ENCODE data around the gene KCNT1.
"Not testable (repeated sequence)": the region's sequence is repeated elsewhere in the genome, so short reads cannot be mapped to it uniquely, and the experiment has no call there.

KCNT1 gene

GRCh38 chr9:135701959-135702721, at the start of gene KCNT1:
Gene KCNT1, plus strand, starts transcription at chr9:135702185. Its CDS starts 74 bp downstream, at chr9:135702259.
- peak in 1 of 2 experiments; percentile 35 for DNase-seq

DNA sequence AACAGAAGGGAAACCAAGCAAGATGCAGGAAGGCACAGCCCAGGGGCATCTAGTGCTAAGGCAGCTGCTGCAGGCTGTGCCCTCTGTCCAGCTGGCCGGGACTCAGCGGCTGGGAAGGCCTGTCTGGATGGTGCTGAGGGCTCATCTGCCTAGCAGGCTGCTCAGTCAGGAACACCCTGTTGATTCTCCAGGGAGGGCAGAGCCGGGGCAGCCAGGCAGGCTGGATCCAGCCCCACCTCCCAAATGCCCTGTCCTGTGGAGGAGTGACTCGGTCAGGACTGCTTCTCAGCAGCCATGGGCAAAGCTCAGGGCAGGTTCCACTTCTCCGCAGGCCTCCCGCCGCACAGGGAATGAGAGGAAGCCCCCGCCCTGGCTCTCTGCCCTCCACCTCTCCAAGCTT, 46.7 kb upstream of the KCNT1 start:
- DNase-seq = no peak

- DNase-seq = no peak
These were observed 44.6 kb upstream of the KCNT1 start for GRCh38 chr9:135657416-135657815.

- no peak for DNase-seq
These were observed 42.7 kb upstream of the KCNT1 start for GRCh38 chr9:135659252-135659651.

DNA sequence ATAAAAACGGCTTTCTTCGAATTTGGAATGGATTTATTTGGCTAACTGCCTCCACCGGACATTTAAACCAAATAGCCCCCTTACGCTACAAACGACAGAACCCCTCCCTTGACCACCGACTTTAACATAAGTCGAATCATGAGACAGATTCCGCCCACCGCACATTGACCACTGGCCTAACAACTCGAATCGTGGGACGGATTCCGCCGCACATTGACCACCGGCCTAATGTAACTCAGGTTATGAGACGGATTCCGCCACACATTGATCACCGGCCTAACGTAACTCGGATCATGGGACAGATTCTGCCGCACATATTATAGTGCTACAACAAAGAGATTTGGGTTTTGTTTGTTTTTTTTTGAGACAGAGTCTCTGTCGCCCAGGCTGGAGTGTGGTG, 41.6 kb upstream of the KCNT1 start:
- DNase-seq = no peak

DNA sequence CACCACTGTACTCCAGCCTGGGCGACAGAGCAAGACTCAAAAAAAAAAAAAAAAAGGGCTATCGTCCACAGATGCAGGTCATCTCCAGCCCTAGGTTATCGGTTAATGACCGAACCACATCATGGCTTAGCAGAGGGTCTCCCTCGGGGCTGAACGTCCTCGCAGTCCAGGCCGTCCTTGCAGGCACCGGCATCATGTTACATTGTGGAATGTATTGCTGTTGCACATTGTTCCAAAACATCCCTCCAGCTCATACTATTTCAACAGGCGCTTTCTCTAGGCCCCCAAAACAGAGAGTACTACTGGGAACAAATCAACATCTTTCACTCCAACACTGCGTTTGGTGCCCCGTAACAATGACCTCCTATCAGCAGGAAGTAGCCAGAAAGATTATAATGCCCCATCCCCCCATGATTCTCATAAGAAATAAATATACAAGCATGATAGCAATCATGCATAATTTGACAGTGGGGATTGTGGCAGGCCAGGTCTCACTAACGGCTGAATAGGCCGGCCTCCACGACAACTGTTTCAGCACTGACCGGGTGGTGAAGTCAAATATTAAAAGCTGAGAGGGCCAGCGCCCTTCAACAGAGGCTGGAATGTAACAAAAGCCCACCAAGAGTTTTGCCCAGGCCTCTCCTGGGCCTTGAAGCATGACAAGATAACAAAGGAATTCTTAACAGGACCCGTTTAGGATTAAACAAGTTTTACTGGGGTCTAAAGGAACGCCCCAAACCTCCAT, 40.0 kb upstream of the KCNT1 start:
- no peak for DNase-seq

- no peak for DNase-seq
These were observed 39.1 kb upstream of the KCNT1 start, which contains the start of gene LCN9 for GRCh38 chr9:135662758-135663450. Gene LCN9, plus strand, starts transcription at chr9:135663309. Its CDS starts 13 bp downstream, at chr9:135663322.

DNA sequence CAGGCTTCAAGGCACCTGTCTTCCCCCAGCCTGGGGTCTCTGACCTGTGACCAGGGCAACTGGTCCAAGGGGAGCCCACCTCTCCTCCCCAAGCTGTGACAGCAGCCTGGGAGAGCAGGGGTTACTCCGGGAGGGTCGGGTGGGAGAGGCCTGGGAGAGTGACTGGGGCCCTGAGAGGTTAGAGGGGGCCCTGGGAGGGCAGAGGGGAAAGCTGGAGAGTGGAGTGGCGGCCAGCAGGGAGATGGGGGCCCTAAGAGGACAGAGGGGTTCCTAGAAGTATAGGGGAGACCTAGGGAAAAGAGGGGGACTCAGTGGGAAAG, 38.6 kb upstream of the KCNT1 start:
- DNase-seq = no peak

- no peak for DNase-seq
These were observed 38.1 kb upstream of the KCNT1 start for GRCh38 chr9:135663857-135664256.

DNA sequence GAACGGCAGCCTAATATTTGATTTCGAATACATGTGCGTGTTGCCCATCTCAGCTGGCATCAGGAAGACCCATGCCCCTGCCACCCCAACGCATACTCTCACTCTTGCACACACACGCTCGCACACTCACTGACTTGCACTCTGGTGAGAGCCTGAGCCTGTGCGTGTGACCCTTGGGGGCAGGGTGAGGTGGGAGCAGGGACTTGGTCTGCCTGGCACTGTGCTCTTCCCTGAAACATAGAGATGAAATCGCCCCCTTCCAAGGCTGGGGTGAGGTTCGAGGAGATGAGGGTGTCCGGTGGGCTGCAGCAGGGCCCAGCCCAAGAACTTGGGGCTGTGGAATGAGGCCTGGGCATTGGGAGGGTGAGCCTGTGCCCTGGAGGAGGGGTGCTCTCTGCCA, 37.7 kb upstream of the KCNT1 start:
- no peak for DNase-seq

DNA sequence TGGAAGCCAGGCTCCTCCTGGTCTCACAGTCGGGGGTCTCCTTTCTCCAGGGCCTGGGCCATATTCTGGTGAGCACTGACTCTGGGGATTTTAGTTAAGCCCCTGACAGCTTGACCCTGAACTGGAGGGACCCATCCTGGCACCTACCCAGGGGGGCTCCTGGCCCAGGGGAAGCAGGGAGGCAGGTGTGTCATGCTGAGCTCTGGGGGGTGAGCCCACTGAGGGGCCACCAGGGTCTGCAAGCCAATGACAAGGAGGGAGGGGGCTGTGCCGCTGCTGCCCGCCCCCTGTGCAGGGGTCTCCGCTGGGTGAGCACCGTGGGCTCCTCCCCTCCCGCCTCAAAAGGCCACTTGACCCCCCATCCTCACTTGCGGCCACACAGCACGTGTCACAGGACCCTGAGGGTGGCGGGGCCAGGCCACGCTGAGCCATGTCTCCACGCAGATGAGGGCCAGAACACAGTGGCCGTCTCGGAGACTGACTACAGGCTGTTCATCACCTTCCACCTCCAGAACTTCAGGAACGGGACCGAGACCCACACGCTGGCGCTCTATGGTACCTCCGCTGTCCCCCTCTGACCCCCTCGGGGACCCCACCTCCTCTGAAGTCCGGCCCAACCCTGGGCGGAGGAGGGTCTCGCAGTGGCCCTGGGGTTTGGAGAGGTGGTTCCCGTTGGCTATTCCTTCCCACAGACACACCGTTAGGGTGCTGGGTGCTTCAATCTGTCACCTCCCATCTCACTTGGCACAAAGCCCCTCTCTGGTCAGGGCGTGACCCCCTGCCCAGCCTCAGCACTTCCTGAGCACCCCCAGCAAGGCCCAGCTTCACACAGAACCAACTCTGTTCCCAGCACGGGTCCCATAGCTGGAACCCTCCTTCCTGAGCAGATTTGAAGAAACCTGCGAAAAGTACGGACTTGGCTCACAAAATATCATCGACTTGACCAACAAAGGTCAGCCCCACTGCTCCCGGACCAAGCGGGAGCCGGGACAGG, 36.9 kb upstream of the KCNT1 start:
- no peak for DNase-seq

DNA sequence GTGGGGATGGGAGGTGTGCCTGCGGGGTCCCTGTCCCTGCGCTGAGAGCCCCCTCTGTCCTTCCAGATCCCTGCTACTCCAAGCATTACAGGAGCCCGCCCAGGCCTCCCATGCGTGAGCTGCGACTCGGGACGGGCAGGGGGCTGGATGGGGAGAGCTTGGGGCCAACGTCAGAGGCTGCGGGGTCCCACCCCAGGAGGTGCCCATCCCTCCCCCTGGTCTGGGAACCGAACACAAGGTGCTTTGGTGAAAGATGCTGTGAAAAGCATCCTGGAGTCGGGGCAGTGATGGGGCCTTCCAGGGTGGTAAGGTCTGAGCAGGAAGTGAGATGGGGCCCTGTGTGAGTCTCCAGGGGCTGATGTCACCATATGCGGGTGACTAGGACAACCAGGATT, 36.2 kb upstream of the KCNT1 start:
- no peak for DNase-seq

DNA sequence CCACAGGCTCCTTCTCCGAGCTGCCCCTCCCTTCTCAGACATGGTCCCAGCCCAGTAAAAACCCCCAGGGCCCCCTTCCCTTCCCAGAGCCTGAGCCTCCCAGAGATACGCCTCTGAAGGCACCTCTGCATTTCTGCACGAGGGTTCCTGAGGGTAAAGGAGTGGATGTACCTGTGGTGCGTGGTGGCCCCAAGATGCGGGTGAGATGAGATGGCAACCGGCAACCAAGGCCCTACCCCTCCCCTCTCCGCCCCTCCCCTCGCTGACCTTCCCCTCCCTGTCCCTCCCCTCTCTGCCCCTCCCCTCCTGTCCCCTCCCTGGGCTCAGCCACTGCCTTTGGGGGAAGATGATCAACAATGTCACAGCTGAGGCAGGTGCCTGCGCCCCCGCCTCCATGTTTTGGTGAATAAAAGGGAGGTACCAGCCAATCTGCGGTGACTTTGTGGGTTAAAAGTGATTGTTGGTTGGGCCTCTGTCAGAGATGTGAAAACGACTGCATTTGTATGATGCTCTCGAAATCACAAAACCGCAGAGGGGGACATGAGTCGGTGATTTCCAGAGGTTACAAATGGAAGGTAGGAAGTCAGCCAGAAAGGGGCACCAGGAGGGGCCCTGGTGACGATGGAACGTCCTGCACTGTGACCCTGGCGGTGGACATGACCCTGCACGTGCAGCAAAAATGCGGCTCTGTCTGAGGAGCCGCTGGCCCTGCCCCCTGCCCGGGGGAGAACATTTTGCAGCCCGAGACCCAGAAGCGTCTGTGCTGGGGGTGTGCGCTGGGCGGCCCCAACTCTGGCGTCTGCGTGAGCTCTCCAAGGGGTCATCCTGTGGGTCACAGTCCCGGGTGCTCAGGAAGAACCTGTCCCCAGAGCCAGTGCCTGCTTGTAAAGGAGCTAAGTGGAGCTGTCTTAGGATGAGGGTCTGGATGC, 35.2 kb upstream of the KCNT1 start:
- DNase-seq = no peak

DNA sequence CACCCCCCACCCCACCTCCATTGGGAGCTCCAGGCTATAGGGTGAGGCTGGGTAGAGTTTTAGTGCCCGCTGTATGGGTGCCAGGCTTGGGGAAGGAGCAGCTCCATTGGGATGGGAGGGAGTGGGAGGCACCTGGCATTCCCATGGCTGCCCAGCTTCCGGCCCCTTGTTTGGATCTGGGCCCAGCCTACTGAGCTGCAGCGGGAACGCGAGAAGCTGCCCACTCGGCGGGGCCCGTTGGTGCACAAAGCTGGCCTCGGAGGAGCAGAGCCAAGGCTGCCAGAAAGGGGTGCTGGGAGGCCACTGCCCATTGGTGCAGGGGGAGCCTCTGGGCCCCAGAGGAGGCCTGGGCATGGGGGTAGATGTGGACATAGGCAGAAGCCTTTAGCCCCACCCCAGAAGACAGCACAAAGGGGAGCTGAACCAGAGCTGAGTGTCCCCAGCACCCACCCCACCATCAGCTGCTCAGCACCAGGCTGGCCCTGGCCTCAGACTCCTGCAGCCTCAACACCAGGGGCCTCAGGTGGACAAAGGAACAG, 34.5 kb upstream of the KCNT1 start:
- no peak for DNase-seq

DNA sequence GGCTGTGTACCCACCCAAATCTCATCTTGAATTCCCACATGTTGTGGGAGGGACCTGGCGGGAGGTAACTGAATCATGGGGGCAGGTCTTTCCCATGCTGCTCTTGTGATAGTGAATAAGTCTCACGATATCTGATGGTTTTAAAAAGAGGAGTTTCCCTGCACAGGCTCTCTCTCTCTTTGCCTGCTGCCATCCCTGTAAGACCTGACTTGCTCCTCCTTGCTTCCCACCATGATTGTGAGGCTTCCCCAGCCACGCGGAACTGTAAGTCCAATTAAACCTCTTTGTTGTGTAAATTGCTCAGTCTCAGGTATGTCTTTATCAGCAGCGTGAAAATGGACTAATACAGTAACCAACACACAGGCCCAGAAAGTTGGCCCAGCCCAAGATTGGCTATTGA, 33.0 kb upstream of the KCNT1 start:
- DNase-seq = not testable (repeated sequence)

DNA sequence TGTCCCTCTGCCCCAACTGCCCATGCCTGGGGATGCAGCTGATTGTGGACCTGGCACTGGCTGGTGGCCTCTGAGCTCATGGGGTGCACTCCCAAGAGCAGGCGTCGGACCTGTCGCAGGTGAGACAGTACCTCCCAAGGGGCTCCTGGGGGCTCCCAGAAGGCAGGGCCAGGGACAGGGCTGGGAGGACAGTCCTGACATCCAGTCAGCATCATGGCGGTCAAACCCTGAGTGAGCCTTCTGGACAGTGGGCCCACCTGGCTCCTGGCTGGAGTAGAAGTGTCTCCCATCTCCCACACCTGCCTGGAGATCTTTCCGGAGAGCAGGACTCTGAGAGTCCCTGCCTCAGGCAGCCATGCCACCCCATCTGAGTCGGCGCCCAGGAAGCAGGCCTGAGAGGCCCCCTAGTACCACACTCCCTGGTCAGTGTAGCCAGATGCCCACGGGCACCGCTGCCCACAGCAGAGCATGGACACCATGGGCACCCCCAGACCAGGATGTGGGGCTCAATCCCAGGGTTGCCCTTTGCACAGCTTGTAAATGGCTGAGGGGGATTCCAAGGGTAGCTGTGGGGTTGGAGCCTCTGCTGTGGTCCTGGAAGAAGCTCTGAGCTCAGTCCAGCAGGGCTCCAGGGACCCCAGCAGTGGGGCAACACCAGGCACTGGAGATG, 32.2 kb upstream of the KCNT1 start:
- DNase-seq = no peak

GRCh38 chr9:135670721-135671590, 31.0 kb upstream of the KCNT1 start:
- no peak for DNase-seq

DNA sequence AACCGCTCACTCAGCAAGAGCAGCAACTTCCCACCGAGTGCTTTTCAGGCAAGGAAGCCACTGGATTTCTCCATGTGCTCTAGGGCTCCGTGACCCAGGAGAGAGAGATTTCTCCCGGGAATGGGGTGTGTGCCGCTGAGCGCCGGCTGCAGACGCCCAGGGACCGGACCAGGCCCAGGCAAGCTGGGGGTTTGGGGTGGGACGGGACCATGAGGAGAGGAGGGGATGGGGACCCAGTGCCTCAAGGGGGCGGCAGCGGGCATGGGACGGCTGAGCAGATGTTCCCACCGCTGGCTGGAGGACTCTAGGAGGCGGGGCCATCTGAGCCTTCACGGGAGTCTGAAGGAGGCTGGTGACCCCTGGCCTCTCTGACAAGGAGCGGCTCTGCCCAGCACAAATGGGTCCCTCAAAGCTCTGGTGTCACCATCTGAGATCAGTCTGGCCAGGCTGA, 30.4 kb upstream of the KCNT1 start:
- no peak for DNase-seq

DNA sequence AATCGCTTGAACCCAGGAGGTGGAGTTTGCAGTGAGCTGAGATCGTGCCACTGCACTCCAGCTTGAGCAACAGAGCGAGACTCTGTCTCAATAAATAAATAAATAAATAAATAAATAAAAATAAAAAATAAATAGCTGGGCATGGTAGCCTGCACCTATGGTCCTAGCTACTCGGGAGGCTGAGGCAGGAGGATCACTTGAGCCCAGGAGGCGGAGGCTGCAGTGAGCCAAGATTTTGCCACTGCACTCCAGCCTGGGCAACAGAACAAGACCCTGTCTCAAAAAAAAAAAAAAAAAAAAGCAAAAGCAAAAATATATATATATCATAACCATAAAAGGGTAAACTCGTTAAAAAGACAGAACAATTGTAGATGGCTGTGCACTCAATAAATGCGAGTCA, 29.2 kb upstream of the KCNT1 start:
- DNase-seq = not testable (repeated sequence)
